H9 (cell line): ENCODE measurements around the gene MCAT. TPM values are rescaled to one million over a fixed set of nuclear protein-coding genes. Genes with fewer than 3 reads are reported as not detected.
A peak's percentile ranks its signal among the peaks of the same experiment; 100 is the strongest.

Source experiments
- DNase-seq: peaks from one replicate; pipeline ENCODE4 v3.0.0-alpha.2; 2017
- H2AFZ ChIP-seq: one replicate; pipeline ENCODE4 v1.6.1; 2013; ENCODE audit warnings: mild to moderate bottlenecking, low read length, control low read depth, moderate library complexity
- H2AK5ac ChIP-seq: 2 replicates; pipeline ENCODE4 v1.6.1; 2013; ENCODE audit warnings: low read length, control low read depth, mixed read lengths; ENCODE audit not compliant: insufficient read length
- H2BK120ac ChIP-seq: one replicate; pipeline ENCODE4 v1.6.1; 2013; ENCODE audit warnings: low read depth, mild to moderate bottlenecking, low read length, control low read depth, inconsistent platforms; ENCODE audit not compliant: poor library complexity, severe bottlenecking
- H2BK12ac ChIP-seq: 2 replicates; pipeline ENCODE4 v1.6.1; 2013; ENCODE audit warnings: low read length, control low read depth, mixed read lengths, low read depth; ENCODE audit not compliant: insufficient read length
- H2BK15ac ChIP-seq: 2 replicates; pipeline ENCODE4 v1.6.1; 2013; ENCODE audit warnings: low read depth, low read length, control low read depth
- H2BK20ac ChIP-seq: one replicate; pipeline ENCODE4 v1.6.1; 2013; ENCODE audit warnings: low read depth, mild to moderate bottlenecking, low read length, control low read depth, inconsistent platforms; ENCODE audit not compliant: poor library complexity, severe bottlenecking
- H2BK5ac ChIP-seq: 2 replicates; pipeline ENCODE4 v1.6.1; 2013; ENCODE audit warnings: low read length, control low read depth, mixed read lengths; ENCODE audit not compliant: insufficient read length
- H3K14ac ChIP-seq: 2 replicates; pipeline ENCODE4 v1.6.1; 2013; ENCODE audit warnings: low read length, control low read depth; ENCODE audit not compliant: insufficient read depth
- H3K18ac ChIP-seq: 2 replicates; pipeline ENCODE4 v1.6.1; 2013; ENCODE audit warnings: low read depth, mild to moderate bottlenecking, mixed read lengths, low read length, control low read depth; ENCODE audit not compliant: insufficient read length
- H3K23ac ChIP-seq: 2 replicates; pipeline ENCODE4 v1.6.1; 2013; ENCODE audit warnings: low read length, control low read depth, mixed read lengths, low read depth; ENCODE audit not compliant: insufficient read length
- H3K23me2 ChIP-seq: 2 replicates; pipeline ENCODE4 v1.6.1; 2013; ENCODE audit warnings: low read depth, mild to moderate bottlenecking, mixed read lengths, low read length, control low read depth; ENCODE audit not compliant: insufficient read length, poor library complexity, severe bottlenecking
- H3K27ac ChIP-seq: 2 replicates; pipeline ENCODE4 v1.5.1; 2013; ENCODE audit warnings: low read length, control low read depth, mixed read lengths, low read depth; ENCODE audit not compliant: insufficient read length
- H3K27me3 ChIP-seq: 2 replicates; pipeline ENCODE4 v1.6.1; 2013; ENCODE audit warnings: low read length, control low read depth, inconsistent platforms; ENCODE audit not compliant: insufficient read depth
- H3K4ac ChIP-seq: 2 replicates; pipeline ENCODE4 v1.6.1; 2013; ENCODE audit warnings: low read depth, mild to moderate bottlenecking, control low read depth, inconsistent platforms, low read length, moderate library complexity
- H3K4me1 ChIP-seq: 2 replicates; pipeline ENCODE4 v1.6.1; 2013; ENCODE audit warnings: low read length, control low read depth, inconsistent platforms; ENCODE audit not compliant: insufficient read depth
- H3K4me2 ChIP-seq: 2 replicates; pipeline ENCODE4 v1.6.1; 2013; ENCODE audit warnings: low read length, control low read depth, mixed read lengths; ENCODE audit not compliant: insufficient read length, insufficient read depth
- H3K56ac ChIP-seq: 2 replicates; pipeline ENCODE4 v1.6.1; 2013; ENCODE audit warnings: low read depth, mild to moderate bottlenecking, mixed read lengths, low read length, control low read depth; ENCODE audit not compliant: insufficient read length
- H3K79me1 ChIP-seq: 2 replicates; pipeline ENCODE4 v1.6.1; 2013; ENCODE audit warnings: low read depth, mild to moderate bottlenecking, moderate library complexity, low read length, control low read depth, inconsistent platforms; ENCODE audit not compliant: insufficient read depth, poor library complexity, severe bottlenecking
- H3K79me2 ChIP-seq: 2 replicates; pipeline ENCODE4 v1.6.1; 2013; ENCODE audit warnings: low read length, control low read depth, inconsistent platforms; ENCODE audit not compliant: insufficient read depth
- H3K9ac ChIP-seq: 2 replicates; pipeline ENCODE4 v1.6.1; 2013; ENCODE audit warnings: low read length, control low read depth, mixed read lengths; ENCODE audit not compliant: insufficient read length; ENCODE audit errors: extremely low read depth
- H3K9me3 ChIP-seq: one replicate; pipeline ENCODE4 v1.6.1; 2013; ENCODE audit warnings: low read depth, low read length, inconsistent platforms; ENCODE audit not compliant: control insufficient read depth
- H3T11ph ChIP-seq: one replicate; pipeline ENCODE4 v1.6.1; 2013; ENCODE audit warnings: mild to moderate bottlenecking, low read length, control low read depth, inconsistent platforms
- H4K20me1 ChIP-seq: one replicate; pipeline ENCODE4 v1.6.1; 2013; ENCODE audit not compliant: control insufficient read depth, insufficient read length, insufficient read depth
- H4K5ac ChIP-seq: 2 replicates; pipeline ENCODE4 v1.6.1; 2013; ENCODE audit warnings: low read depth, mild to moderate bottlenecking, mixed read lengths, low read length, control low read depth; ENCODE audit not compliant: insufficient read length
- H4K8ac ChIP-seq: replicated peaks from 2 replicates; pipeline ENCODE4 v1.6.1; 2013; ENCODE audit warnings: low read length, control low read depth, mixed read lengths, low read depth; ENCODE audit not compliant: insufficient read length
- H4K91ac ChIP-seq: 2 replicates; pipeline ENCODE4 v1.6.1; 2013; ENCODE audit warnings: low read depth, mild to moderate bottlenecking, moderate library complexity, mixed read lengths, low read length, control low read depth; ENCODE audit not compliant: insufficient read length
- H3K27ac Mint-ChIP-seq, 3 experiments: 2 replicates in 2 of 3; 3 replicates in 1 of 3; pipeline ENCODE4 v1.8.0; 2020 to 2021; ENCODE audit warnings: mixed read lengths in 3 of 3, mild to moderate bottlenecking in 1 of 3, moderate library complexity in 1 of 3
- H3K27me3 Mint-ChIP-seq: 2 replicates; pipeline ENCODE4 v1.8.0; 2021; ENCODE audit warnings: low read depth, mild to moderate bottlenecking, moderate library complexity, mixed read lengths
- H3K36me3 Mint-ChIP-seq, 3 experiments: 2 replicates in 2 of 3; 3 replicates in 1 of 3; pipeline ENCODE4 v1.8.0; 2020 to 2021; ENCODE audit warnings: low read depth in 3 of 3, mixed read lengths in 3 of 3; ENCODE audit not compliant: insufficient read depth in 1 of 3
- H3K4me1 Mint-ChIP-seq, 2 experiments: 2 replicates each; pipeline ENCODE4 v1.8.0; 2020; ENCODE audit warnings: mixed read lengths in 2 of 2
- H3K4me3 Mint-ChIP-seq, 2 experiments: 2 replicates in 1 of 2; 3 replicates in 1 of 2; pipeline ENCODE4 v1.8.0; 2020 to 2021; ENCODE audit warnings: mild to moderate bottlenecking in 2 of 2, mixed read lengths in 2 of 2, moderate library complexity in 1 of 2
- H3K9me3 Mint-ChIP-seq, 2 experiments: 2 replicates in 1 of 2; 3 replicates in 1 of 2; pipeline ENCODE4 v1.8.0; 2020; ENCODE audit warnings: mild to moderate bottlenecking in 2 of 2, mixed read lengths in 2 of 2, moderate library complexity in 1 of 2
- CTCF ChIP-seq: fragments of 200-600 bp; sonication (generic); conservative IDR thresholded peaks from 3 replicates; pipeline ENCODE4 v1.8.0; 2021; ENCODE audit warnings: antibody characterized with exemption, mild to moderate bottlenecking
- WGBS: extraction: QIAGEN DNeasy Blood & Tissue Kit; methylation state at CpG from one replicate; pipeline ENCODE4 v1.1.7; 2013; ENCODE audit warnings: missing lambda C conversion rate, low lambda C conversion rate, mixed read lengths; ENCODE audit not compliant: insufficient read length; ENCODE audit errors: extremely low coverage; 5-methylcytosine and 5-hydroxymethylcytosine counted together
- total RNA-seq: library from RNA; stranded (reverse); gene quantifications from 2 replicates; pipeline ENCODE4 v1.2.1, GENCODE V29; 2021

The MCAT gene
- total RNA-seq, 1 experiment from 2014 or later, result 20.3 TPM

- no peaks in the 10 kb centered on the region for H3K79me1 ChIP-seq
- Mint-ChIP-seq H3K36me3 (peaks cover 8 to 47% (median 35%) of the 10 kb centered on the region in 3 experiments; a peak in 6 of 7 replicates), H3K4me3 (no peak overlapping the region; a peak in 1 of 5 replicates), H3K4me1 (peaks cover 0 to 3% of the 10 kb centered on the region in 2 experiments; a peak in 1 of 4 replicates), H3K9me3 (no peaks in the 10 kb centered on the region), H3K27me3 (no peaks in the 10 kb centered on the region; the same call in none of the 2 replicates), H3K27ac (peak overlapping the region in 1 of 3 experiments; percentile 55; a peak in 1 of 7 replicates)
- H2BK20ac ChIP-seq, result no peak overlapping the region
- no peak overlapping the region for H3T11ph ChIP-seq
- no peaks in the 10 kb centered on the region for H3K9me3 ChIP-seq
- no peaks in the 10 kb centered on the region for H3K27me3 ChIP-seq
- no peak for TF ChIP-seq CTCF
- no peak for DNase-seq
- H3K23me2 ChIP-seq, result no peaks in the 10 kb centered on the region
- H3K27ac ChIP-seq, result no peak overlapping the region
- no peak overlapping the region for H2AK5ac ChIP-seq
- no peak overlapping the region for H3K4ac ChIP-seq
- no peak overlapping the region for H3K56ac ChIP-seq
- H3K18ac ChIP-seq, result no peak overlapping the region
- no peak overlapping the region for H4K5ac ChIP-seq
- H3K9ac ChIP-seq, result no peak overlapping the region
- no peak overlapping the region for H2BK5ac ChIP-seq
- no peak overlapping the region for H2BK12ac ChIP-seq
- no peak overlapping the region for H3K14ac ChIP-seq
- no peak overlapping the region for H3K4me2 ChIP-seq
- H2BK120ac ChIP-seq, result no peak overlapping the region
- no peak overlapping the region for H4K91ac ChIP-seq
- H3K79me2 ChIP-seq, result no peaks in the 10 kb centered on the region
- H2AFZ ChIP-seq, result no peak overlapping the region
- H4K20me1 ChIP-seq, result no peaks in the 10 kb centered on the region
- no peak overlapping the region for H4K8ac ChIP-seq
- no peak overlapping the region for H2BK15ac ChIP-seq
- no CpG with 5 or more reads among the region's 23 CpGs for WGBS
- H3K4me1 ChIP-seq, result no peaks in the 10 kb centered on the region
- no peak overlapping the region for H3K23ac ChIP-seq
Measured at GRCh38 chr22:43166132-43166930, 23.1 kb upstream of the MCAT start.
